GM23248 (cell line): ENCODE measurements around the gene TMPRSS3.

ENCODE experiments used
- EZH2 ChIP-seq: fragments of 200-600 bp; sonication (generic); IDR thresholded peaks from 2 replicates; pipeline ENCODE4 v1.6.1; 2018; ENCODE audit warnings: antibody characterized with exemption, mild to moderate bottlenecking; ENCODE audit not compliant: insufficient read depth, poor library complexity, severe bottlenecking
- EZH2phosphoT487 ChIP-seq: fragments of 200-600 bp; sonication (generic); IDR thresholded peaks from 2 replicates; pipeline ENCODE4 v1.6.1; 2018; ENCODE audit warnings: antibody characterized with exemption, moderate library complexity, mild to moderate bottlenecking, low read depth; ENCODE audit not compliant: insufficient read depth

DNA sequence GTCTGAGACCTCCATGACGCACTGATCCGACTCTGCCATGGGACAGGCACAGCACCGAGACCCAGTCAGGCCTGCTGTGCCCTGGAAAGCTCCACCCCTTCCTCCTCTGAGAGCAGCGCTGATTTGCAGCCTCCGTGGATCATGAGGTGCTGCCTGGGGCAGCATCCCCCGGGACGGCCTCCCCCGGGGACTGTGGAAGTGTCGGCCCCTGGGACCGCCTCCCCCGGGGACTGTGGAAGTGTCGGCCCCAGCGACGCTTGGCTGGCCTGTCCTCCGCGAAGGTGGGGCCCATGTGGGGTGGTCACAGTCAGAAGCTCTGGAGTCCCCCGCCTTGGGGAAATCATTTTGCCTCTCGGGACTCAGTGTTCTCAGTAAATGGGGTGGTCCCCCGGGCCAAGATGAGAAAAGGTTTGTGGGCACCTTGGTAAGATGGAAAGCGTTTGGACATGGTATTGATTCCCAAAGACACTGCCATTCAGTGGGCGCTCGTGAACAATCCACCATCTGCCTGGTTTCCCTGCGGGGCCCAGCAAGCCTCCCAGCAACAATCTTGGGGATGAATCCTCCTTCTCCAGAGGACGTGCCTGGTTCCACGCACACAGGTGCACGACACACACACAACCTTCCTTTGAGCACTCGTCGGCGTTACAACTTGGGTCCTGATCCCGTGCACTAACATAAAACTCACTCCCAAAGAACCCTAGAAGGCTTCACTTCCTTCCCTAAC is 48.1 kb downstream of the TMPRSS3 start:
- TF ChIP-seq EZH2phosphoT487 (no peak), EZH2 (no peak)
